Non-pigmented ciliary epithelial cell (primary cell): ENCODE measurements around the gene JTB.
A peak's percentile ranks its signal among the peaks of the same experiment; 100 is the strongest.
"Not testable (repeated sequence)": the region's sequence is repeated elsewhere in the genome, so short reads cannot be mapped to it uniquely, and the experiment has no call there.

Source experiments
- DNase-seq: peaks from one replicate; pipeline ENCODE4 v3.0.0-alpha.2; 2010; ENCODE audit warnings: low read depth

The JTB gene

DNA sequence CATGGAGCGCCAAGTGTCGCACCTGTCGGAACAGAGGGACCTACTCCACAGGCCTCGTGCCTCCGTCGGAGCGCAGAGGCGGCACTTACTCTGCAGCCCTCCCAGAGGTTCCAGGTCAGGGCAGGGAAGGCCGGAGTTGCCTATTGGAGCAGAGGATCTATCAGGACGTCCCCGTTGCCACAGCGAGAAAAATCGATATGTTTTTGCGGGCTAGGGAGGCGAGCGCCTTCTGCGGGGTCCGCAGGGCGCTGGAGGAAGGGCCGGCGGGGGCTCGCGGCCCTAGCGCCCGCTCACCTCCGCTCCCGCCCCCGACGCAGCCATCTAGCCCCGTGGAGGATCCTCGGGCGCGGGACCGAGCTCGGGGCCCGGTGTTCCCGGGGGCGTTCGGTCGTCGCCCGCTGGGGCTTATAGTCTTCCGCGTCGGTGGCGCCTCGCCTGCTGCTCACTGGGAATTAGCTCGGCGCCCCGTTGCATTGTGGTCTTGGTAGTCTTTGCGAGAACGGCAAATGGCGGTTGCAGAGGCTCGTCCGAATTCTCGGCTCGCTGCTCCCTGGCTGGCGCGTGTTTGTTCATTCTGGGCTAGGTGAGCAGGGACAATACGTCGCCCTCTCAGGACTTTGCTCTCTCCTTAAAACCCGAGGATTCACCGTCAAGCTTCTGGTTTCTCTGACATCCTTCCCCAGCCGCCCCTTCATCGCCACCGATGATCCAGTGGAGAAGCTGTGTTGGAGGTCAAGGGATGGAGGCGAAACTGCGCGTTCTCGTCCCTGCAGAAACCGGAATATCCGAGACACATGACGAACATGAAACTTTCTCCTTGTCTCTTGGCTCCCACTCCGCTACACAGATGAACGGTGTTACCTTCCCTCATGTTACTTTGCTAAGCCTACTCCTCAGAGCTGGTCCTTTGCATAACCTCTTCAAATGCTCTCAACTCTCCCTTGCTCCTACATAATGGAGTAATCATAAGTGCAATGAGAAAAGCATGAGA, at the start of gene JTB:
Gene JTB (minus strand): TSS at position 425 of the 991 bp plus-strand sequence. CDS start 422 bp downstream, at position 3.
- DNase-seq: no peak

DNA sequence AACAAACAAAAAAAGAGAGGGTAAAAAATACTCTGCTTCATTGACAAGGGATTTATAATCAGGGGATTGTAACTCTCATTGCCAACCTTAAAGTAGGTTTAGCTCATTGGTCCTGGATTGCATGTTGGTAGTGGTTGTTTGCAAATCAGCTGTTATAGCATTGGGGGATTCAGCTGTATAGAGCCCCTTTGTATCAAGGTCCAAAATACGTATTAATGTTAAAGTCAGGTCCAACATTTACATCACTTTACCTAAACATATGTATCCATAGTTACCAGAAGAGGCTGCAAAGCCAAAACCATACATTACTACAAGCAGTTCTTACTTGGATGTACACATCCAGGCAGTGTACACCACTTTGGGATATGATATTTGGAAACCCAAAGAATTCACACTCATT, 42.5 kb upstream of the JTB start:
- no peak for DNase-seq

- DNase-seq: no peak
Measured at GRCh38 chr1:154019269-154019668, 41.8 kb upstream of the JTB start.

- DNase-seq: peak; percentile 30
Measured at GRCh38 chr1:154014154-154014907, 36.9 kb upstream of the JTB start.

- not testable (repeated sequence) for DNase-seq
Measured at GRCh38 chr1:154012543-154012942, 35.1 kb upstream of the JTB start.

- no peak for DNase-seq
Measured at GRCh38 chr1:154012129-154012528, 34.7 kb upstream of the JTB start.

DNA sequence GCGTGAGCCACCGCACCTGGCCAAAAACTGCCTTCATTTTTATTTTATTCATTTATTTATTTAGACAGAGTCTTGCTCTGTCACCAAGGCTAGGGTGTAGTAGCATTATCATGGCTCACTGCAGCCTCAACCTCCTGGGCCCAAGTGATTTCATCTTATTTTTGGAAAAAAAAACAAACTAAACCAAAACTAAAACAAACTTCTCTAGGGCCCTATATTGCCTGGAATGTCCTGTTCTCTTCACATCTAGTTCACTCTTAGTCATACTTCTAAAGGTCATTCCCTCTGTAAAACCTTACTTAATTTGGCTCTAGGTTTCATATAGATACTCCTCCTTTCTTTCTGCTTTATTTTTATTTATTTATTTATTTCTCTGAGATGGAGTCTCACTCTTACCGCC, 28.7 kb upstream of the JTB start:
- DNase-seq: peak; percentile 46

- DNase-seq: no peak
Measured at GRCh38 chr1:154000420-154000819, 22.9 kb upstream of the JTB start.

DNA sequence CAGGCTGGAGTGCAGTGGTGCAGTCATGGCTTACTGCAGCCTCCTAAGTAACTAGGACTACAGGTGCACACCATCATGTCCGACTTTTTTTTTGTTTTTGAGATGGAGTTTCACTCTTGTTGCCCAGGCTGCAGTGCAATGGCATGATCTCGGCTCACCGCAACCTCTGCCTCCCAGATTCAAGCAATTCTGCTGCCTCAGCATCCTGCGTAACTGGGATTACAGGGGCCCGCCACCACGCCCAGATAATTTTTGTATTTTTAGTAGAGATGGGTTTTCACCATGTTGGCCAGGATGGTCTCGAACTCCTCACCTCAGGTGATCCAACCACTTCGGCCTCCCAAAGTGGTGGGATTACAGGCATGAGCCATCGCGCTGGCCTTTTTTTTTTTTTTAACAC, 19.4 kb upstream of the JTB start:
- not testable (repeated sequence) for DNase-seq

- no peak for DNase-seq
Measured at GRCh38 chr1:153995640-153996039, 18.2 kb upstream of the JTB start.

- DNase-seq: no peak
Measured at GRCh38 chr1:153995202-153995601, 17.7 kb upstream of the JTB start.

- no peak for DNase-seq
Measured at GRCh38 chr1:153991806-153992205, 14.3 kb upstream of the JTB start.

DNA sequence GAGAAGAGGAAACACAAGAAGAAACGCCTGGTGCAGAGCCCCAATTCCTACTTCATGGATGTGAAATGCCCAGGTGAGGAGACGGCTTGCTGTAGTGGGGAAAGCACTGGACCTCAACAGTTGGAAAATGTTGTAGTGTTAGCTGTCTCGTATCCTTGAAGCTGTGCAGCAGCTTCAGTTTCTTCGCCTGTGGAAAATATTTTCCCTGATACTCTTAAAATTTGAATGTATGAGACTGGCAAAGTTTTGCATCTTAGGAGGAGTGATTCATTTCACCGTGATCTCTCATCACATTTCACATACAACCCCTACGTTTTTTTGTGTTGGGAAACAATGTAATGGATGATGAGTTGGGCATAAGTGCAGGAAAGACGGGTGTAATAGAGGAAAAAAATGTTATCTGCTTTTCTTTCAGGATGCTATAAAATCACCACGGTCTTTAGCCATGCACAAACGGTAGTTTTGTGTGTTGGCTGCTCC, 13.7 kb upstream of the JTB start:
- no peak for DNase-seq

- DNase-seq: peak; percentile 92
Measured at GRCh38 chr1:153990468-153991150, 13.1 kb upstream of the JTB start, which contains the start of gene RPS27. Gene RPS27 (plus strand): TSS chr1:153990762. CDS start chr1:153990797, 35 bp downstream.

DNA sequence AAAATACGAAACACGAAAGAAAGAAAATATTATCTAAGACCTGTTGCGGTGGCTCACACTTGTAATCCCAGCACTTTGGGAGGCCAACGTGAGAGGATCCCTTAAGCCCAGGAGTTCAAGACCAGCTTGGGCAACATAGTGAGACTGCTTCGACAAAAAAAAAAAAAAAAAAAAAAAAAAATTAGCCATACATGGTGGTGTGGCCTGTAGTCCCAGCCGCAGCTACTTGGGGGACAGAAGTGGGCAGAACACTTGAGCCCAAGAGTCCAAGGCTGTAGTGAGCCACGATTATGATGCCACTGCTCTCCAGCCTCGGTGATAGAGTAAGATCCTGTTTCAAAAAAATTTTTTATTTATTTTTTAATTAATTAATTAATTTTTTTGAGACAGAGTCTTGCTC, 10.1 kb upstream of the JTB start:
- DNase-seq: no peak

- no peak for DNase-seq
Measured at GRCh38 chr1:153985941-153986761, 8.7 kb upstream of the JTB start, which contains the start of gene RAB13. Gene RAB13 (minus strand): TSS chr1:153986339. CDS start chr1:153986236, 103 bp downstream.

GRCh38 chr1:153985341-153985912, 8.0 kb upstream of the JTB start:
- DNase-seq: no peak

- DNase-seq: no peak
Measured at GRCh38 chr1:153984123-153984894, 6.8 kb upstream of the JTB start.

DNA sequence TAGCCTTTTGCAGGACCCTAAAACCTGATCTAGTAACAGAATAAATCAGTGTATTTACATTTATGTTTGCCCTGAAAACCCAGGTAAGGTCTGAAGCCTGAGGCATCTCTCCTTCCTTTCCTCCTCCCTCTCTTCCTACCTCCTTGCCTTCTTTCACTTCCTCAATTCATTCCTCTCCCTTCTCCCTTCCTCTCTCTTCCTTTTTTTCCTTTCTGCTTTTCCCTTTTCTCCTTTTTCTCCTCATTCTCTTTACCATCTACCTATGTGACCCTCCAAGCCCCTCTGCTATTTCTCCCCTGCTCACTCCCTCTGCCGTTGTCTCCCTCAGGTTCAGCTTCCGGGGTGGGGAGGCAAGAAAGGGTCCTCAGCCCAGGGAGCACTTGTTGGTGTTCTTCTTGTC, 4.3 kb upstream of the JTB start:
- not testable (repeated sequence) for DNase-seq

GRCh38 chr1:153979091-153979490, 1.6 kb upstream of the JTB start:
- not testable (repeated sequence) for DNase-seq
